Body of pancreas (tissue), 4 donors: Measurements from ENCODE around the gene SBF2.

Experiments used
- POLR2A ChIP-seq, 3 donors: fragments of 450-650 bp; IDR thresholded peaks; one replicate each; pipeline ENCODE4 v1.6.1; 2016; ENCODE audit warnings: antibody characterized with exemption in 3 of 3, mild to moderate bottlenecking in 2 of 3
- TF ChIP-seq, protein P1 (sequence below), 7 experiments: fragments of 450-650 bp in 4 of 7; fragments of 200-600 bp in 3 of 7; sonication (generic) in 3 of 7; IDR thresholded peaks; one replicate each; pipeline ENCODE4 v1.5.1; 2016 to 2019; ENCODE audit warnings: antibody characterized with exemption in 7 of 7

DNA sequence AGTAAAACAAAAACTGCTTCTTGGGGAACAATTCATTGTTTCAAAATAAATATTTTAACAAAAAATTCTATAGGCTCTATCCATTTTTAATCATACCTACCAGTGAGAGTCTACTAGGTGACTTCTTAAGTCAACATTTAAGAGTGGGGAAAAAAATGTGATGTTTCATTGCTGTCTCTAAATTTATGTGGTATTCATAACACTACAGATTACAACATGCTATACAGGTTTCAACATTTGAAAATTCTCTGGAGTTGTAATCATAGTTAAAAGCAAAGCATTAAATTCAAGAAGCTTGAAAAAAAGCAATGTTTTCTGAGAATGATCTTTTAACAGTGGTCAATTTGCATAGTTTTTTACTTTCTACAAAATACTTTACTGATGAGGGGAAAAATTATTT lies 18.3 kb downstream of the SBF2 start:
- TF ChIP-seq, protein P1, sequence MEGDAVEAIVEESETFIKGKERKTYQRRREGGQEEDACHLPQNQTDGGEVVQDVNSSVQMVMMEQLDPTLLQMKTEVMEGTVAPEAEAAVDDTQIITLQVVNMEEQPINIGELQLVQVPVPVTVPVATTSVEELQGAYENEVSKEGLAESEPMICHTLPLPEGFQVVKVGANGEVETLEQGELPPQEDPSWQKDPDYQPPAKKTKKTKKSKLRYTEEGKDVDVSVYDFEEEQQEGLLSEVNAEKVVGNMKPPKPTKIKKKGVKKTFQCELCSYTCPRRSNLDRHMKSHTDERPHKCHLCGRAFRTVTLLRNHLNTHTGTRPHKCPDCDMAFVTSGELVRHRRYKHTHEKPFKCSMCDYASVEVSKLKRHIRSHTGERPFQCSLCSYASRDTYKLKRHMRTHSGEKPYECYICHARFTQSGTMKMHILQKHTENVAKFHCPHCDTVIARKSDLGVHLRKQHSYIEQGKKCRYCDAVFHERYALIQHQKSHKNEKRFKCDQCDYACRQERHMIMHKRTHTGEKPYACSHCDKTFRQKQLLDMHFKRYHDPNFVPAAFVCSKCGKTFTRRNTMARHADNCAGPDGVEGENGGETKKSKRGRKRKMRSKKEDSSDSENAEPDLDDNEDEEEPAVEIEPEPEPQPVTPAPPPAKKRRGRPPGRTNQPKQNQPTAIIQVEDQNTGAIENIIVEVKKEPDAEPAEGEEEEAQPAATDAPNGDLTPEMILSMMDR (IDR thresholded peaks at IDR 0.05) = no peak
- no peak for TF ChIP-seq POLR2A (IDR thresholded peaks at IDR 0.05)
